HG03103 (cell line): Measurements from ENCODE around the gene SBK1.
"Not testable (repeated sequence)": the region's sequence is repeated elsewhere in the genome, so short reads cannot be mapped to it uniquely, and the experiment has no call there.

Source experiments
- ATAC-seq: cut with Tn5 transposase; IDR thresholded peaks from one replicate; pipeline ENCODE4 v1.9.1; 2021; ENCODE audit warnings: low read depth; ENCODE audit not compliant: unreplicated experiment

Gene SBK1

DNA sequence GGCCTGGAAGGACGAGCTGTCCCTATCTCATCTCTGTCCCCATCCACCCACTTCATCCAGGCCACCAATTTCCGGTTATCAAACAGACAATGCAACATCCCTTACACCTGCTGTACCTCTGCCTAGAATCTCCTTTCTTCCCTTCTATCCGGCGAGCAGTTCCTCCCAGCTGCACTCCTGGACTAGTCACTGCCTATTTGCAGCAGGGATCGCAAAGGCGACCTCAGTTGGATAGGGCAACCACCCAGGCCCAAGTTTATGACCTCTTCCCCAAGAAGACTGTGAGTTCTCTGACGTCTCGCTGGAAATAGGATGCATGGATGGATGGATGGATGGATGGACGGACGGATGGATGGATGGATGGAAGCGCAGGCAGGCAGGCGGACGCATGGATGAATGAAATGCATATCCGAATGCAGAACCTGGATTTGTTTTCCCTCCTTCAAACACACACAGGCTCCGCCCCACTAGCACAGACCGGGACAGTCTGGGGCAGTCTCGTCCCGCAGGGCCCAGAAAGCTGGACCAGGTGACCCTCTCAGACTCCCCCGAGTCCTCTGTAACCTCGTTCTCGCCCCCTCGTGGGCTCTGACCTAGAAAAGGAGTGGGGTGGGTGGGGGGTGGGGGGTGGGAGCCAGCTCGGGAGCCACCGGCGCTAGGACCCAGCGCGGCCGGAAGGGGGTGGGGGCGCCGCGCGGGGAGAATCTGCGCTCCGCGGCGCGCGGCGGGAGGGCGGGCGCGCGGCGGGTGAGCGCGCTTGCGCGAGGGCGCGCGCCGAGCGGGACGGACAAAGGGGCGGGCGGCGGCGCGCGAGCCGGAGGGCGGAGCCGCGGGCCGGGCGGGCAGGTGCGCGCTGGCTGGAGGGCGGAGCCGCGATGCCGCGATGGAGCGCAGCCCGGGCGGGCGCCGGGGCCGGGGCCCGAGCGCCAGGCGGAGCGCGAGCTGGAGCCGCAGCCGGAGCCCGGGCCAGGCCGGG, at the start of gene SBK1:
TSS of gene SBK1 (plus strand) at position 875 of the 976 bp plus-strand sequence. CDS start 24,867 bp downstream, outside the sequence.
- peak; percentile 86 for ATAC-seq

DNA sequence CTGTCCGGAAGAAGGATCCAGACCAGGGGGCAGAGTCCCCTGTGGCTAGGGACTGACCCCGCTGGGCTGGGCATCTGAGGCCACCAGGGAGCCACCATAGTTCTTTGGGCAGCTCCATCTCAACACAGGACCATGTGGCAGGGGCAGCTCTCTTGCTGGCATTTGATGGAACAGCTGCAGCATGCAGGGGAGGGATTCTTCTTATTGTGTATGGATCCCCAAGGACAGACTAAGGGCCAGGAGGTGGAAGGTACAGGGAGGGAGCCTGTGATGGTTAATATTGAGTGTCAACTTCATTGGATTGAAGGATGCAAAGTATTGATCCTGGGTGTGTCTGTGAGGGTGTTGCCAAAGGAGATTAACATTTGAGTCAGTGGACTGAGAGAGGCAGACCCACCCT, 42.8 kb upstream of the SBK1 start:
- ATAC-seq = not testable (repeated sequence)

DNA sequence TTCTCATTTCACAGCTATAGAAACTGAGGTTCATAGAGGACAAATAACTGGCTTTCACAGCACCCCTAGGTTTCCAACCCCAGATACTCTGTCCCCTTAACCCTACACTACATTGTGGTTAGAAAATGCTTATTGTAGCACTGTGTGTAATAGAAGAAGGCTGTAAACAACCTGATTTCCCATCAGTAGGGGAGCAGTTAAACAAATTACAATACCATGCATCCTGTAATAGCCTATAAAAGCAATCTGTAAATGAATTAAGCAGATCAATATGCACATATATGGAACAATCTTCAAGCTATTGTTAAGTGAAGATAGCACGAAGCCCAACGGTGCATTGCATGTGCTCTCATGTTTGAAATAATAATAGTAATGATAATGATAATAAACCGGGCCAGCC, 41.3 kb upstream of the SBK1 start:
- ATAC-seq = no peak

DNA sequence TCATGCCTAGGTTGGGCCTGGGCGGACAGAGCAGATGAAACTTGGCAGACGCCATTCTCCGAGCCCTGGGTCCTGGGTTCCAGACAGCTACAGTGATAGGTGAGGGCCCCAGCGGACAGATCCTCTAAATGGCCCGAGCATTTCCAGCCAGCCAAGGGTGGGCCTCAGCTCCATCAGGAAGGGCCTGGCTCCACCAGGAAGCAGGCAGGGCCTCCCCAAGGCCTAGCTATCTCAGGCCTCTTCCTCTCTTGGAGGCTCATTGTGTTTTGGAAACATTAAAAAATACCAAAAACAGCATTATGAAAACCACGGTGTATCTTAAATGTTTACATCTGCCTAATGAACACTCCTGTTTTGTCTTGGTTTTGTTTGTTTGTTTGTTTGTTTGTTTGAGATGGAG, 38.2 kb upstream of the SBK1 start:
- ATAC-seq = no peak

DNA sequence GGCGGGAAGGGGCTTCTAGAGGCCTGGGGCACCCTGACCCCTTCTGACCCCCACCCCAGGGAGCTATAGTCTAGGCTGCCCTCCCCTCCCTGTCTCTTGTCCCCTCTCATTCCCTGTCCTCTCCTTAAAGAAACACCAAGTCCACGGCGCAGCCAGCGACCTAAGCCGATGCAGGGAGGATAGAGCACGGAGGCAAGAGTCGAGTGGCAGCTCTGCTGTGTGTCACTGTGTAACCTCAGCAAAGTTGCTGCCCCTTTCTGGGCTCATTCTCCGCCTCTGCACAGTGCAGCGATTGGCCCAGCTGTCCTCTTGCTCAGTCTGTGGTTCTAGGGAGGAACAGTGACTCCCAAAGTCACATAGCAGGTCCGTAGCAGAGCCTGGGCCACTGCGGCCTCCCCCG, 36.5 kb upstream of the SBK1 start:
- ATAC-seq = no peak

DNA sequence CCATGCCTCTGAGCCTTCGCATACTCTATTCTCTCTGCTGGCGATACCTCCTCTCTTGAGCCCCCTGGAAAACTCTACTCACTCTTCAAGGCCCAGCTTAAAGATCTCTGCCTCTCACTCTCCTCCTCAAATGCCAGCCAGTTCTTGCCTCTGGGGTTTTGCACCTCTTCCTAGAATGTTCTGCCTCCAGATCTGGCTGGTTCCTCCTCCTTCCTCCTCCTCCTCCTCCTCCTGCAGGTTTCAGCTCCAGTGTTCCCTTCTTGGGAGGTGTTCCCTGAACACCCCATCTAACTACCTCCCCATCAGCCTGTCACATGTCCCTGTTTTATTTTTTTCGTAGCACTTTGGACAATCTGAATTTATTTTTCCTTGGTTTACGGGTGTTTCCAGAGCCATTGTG, 35.1 kb upstream of the SBK1 start:
- ATAC-seq = no peak

DNA sequence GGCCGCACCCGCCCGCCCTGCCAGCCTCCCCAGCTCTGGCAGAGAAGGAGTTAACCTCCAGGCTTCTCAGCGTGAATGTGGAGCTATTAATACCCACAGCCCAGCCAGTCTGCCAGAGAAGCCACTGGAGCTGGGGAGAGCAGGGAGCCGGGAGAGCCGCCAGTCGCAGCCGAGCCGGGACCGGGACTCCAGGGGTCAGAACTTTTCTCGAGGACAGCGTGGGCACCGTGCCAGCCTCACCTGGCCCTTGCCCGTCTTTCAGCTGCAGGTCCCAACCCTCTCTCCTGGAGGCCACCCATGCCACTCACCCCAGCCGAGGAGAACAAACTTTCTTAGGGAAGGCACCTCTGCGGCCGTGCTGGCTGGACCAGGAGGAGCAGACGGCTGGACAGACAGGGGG, 33.8 kb upstream of the SBK1 start:
- no peak for ATAC-seq

DNA sequence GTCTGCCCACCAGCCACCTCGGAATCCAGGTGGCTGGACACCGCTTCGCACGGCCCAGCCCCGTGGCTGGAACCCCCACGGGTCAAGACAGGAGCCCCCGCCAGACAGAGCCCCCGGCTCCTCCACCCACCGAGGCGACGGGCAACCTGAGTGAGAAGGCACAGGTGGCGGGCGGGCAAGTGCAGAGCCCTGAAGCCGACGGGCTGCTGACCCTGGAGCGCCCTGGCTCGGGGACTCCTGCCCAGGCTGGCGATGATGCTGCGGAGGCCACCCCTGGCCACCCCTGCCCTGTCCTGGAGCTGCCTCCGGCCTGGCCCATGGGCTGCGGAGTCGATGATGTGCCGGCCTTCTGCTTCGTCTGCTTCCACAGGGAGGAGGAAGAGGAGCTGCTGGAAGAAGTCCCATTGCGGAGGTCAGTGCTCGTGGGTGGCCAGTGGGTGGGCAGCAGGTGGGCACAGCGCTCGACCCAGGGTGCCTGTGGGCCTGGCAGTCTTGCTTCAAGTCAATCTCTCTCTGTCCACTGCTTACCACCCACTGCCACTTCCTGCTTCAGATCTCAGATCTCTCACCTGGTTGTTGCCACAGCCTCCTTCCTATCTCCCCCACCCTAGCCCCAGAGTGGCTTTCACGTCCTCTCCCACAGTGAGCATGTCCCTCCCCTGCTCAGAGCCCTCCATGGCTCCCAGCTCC, 33.1 kb upstream of the SBK1 start:
- no peak for ATAC-seq

DNA sequence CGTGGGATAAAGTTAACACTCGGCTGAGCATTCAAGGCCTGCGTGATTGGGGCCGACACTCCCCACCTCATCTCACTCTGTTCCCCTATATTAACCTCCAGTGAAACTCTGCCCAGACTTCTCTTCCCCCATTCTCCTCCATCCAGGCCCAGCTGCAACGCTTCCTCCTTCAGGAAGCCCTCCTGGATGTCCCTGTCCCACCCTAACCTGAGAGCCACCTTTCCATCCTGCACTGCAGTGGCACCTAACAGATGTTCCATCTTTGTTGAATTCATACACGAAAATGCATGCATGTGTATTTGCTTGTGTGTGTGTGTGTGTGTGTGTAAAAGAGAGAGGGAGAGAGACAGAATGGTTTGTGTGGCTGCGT, 32.6 kb upstream of the SBK1 start:
- ATAC-seq = no peak

DNA sequence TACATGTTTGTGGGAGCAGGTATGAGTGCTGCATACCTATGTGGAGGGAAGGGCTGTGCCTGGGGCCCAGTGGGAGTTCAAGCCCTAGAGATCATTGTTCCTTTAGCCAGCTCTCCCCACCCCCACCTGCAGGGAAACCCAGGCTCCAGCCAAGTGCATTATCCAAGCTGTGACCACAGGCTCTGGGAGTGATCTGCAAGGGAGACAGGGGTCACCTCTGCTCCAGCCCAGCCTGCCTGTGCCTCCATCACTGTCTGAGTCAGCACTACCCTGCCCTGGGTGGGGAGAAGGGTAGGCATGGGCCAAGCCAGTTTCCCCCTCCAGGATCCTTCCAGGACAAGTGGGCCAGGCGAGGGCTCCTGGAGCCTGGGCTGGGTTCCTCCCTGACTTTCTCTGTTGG, 32.1 kb upstream of the SBK1 start:
- no peak for ATAC-seq

DNA sequence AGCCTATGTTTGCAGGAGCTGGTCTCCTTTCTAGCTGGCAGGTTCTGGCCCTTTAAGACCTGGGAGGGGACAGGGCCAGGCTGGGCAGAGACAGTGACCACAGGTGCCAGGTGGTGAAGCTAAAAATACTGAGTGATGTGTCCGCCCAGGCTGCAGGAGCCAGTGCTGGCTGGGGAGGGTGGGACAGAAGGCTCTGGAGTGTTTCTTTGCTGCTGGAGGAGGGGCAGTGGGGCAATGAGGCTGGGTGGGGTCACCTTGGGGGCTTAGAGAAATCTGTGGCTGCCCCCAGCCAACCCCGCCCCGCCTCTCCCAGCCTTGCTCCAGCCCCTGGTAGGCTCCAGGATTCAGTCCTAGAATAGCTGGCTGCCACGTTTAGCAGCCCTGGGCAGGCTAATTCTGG, 30.4 kb upstream of the SBK1 start:
- no peak for ATAC-seq

DNA sequence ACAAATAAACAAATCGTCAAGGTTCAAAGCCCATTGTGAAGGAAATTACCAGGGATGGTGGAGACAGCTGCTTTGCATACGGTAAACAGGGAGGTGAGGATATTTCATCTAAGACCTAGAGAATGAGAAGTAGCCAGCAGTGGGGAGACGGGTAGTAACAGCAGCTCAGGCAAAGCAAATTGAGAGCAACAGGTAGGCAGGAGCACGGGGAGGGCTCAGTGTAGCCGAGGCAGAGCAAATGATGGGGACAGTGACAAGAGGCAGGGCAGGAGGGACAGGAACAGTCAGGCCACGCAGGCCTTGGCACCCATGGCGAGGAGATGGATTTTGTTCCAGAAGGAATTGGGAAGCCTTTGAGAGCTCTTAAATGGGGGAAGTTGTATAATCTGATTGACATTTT, 29.0 kb upstream of the SBK1 start:
- no peak for ATAC-seq

DNA sequence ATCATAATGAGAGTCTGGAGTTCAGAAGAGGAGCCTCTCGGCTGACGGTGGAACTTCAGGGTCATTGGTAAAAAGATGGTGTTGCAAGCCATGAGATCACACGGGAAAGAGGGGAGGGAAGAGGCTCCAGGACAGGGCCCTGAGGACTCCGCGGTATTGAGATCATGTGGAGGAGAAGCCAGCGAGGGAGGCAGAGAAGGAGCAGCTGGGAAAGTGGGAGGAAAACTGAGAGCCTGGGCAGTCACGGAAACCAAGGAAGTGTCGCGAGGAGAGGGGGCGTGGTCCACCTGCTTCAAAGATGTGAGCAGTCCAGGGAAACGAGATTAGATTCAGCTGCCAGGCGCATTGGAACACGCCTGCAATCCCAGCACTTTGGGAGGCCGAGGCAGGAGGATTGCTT, 27.7 kb upstream of the SBK1 start:
- no peak for ATAC-seq

DNA sequence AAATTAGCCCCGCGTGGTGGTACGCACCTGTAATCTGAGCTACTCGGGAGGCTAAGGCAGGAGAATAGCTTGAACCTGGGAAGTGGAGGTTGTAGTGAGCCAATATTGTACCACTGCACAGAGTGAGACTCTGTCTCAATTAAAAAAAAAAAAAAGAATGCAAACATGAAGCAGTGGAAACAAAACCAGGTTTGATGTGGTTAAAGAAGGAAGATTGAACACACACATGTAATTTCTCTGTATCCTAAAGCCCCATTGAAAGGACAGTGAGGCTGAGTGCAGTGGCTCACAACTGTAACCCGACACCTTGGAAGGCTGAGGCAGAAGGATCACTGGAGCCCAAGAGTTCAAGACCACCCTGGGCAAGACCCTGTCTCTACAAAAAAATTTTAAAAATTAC, 26.5 kb upstream of the SBK1 start:
- ATAC-seq = no peak

DNA sequence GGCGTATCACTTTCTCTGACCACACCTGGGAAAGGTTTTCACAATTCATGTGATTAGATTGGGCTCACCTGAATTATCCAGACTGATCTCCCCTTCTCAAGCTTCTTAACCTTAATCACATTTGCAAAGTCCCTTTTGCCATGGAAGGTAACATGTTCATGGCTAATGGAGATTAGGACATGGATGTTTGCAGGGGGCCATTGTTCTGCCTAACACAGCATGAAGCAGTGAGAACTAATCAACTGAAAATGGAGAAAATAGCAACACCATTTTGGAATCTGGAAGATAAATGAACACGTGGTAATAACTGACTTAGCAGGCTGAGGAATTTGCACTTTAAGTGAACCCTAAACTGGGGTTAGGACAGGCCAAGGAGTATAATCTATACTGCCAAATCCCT, 25.0 kb upstream of the SBK1 start:
- no peak for ATAC-seq

DNA sequence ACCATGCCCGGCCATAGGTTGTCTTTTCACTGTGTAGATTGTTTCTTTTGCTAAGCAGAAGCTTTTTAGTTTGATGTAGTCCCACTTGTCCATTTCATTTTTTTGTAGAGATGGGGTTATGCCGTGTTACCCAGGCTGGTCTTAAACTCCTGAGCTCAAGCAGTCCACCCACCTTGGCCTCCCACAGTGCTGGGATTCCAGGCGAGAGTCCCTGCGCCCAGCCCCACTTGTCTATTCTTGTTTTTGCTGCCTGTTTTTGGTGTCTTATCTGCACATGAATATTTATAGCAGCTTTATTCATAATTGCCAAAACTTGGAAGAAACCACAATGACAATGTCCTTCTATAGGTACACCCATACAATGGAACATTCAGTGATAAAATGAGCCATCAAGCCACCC, 18.8 kb upstream of the SBK1 start:
- ATAC-seq = no peak

DNA sequence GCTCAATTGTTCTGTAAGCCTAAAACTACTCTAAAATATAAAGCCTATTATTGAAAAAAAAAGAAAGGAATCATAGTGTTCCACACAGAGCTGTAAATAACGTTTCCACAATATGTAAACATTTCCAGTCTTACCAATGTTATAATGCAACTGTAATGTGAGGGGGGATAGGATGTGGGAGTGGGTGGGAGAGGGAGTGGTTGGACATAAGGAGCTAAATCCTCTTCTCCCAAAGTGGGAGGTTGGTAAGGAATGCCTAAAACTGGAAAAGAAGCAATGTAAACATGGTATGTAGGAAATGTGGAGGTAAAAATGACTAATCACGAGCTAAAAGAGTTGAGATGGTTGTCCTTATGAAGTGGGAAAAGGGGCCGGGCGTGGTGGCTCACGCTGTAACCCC, 17.6 kb upstream of the SBK1 start:
- no peak for ATAC-seq

DNA sequence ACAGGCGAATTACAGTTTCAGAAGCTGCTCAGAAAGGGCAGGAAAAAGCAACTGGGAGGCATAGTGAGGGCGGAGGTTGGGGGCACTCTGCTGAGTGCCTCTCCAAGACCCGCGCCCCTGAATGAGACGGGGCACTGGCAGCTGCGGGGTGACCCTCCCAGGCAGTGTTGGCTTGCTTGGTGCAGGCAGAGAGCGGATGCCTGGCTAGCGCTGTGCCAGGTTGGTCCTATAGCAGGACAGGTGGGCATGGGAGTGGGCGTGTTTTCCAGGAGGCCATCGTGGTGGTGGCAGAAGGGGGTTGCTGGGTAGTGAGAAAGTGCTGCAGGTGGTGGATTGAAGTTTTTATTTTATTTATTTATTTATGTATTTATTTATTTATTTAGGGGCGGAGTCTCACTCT, 16.0 kb upstream of the SBK1 start:
- no peak for ATAC-seq

DNA sequence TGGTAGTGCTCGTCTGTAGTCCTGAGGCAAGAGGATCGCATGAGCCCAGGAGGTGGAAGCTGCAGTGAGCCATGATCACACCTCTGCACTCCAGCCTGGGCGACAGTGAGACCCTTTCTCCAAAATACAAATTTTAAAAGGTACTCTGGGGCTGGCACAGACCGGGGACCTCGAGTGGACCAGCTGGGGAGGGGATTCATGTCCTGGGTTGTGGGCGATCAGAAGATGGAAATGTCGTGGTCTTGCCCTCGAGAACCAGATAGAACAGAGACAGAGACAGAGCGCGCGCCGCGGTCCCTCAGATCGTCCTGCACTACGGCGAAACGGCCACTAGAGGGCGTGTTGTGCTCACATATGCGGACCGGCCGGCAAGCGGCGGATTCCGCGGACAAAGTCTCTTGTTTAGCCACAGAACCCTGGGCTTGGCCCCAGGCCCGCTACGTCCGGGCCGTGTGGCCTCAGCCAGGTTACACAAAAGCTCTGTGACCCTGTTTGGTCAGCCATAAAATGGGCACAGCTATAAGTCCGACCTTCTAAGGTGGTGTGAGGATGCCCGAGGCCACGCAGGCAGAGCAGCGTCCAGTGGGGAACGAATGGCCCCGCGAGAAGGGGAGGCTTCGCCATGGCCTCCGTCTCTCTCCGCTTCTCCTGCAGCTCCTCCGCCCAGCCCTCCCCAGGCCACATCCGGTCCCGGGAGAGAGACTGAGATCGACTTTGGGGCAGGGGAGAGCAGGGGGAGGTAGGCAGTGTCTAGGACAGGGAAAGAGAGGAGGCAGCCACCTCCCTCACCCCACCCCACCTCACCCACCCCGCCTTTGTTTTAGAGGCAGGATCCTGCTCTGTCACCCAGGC, 14.6 kb upstream of the SBK1 start:
- ATAC-seq = peak; percentile 52

DNA sequence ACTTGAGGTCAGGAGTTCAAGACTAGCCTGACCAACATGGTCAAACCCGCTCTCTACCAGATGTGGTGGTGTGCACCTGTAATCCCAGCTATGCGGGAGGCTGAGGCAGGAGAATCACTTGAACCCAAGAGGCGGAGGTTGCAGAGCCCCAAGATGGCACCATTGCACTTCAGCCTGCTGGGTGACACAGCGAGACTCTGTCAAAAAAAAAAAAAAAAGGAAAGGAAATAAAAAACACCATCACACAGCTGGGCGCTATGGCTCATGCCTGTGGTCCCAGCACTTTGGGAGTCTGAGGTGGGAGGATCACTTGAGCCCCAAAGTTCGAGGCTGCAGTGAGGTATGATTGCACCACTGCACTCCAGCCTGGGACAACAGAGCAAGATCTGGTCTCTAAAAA, 13.3 kb upstream of the SBK1 start:
- ATAC-seq = no peak
